ENCODE results near the gene RAB4B.
"Not testable (repeated sequence)": the region's sequence is repeated elsewhere in the genome, so short reads cannot be mapped to it uniquely, and the experiment has no call there.

Gene RAB4B

DNA sequence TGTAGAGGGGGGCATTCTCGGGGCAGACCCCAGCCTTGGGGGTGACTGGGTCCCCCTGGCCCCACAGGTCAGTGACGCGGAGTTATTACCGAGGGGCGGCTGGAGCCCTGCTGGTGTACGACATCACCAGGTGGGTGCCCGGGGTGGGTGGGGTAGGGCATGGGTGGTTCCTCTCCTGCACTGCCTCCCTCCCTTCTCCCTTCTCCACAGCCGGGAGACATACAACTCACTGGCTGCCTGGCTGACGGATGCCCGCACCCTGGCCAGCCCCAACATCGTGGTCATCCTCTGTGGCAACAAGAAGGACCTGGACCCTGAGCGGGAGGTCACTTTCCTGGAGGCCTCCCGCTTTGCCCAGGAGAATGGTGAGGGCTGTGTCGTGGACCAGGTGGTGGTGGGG is 5.7 kb downstream of the RAB4B start:
- DNase-seq (ENCODE audit: extremely low spot score), result no peak

DNA sequence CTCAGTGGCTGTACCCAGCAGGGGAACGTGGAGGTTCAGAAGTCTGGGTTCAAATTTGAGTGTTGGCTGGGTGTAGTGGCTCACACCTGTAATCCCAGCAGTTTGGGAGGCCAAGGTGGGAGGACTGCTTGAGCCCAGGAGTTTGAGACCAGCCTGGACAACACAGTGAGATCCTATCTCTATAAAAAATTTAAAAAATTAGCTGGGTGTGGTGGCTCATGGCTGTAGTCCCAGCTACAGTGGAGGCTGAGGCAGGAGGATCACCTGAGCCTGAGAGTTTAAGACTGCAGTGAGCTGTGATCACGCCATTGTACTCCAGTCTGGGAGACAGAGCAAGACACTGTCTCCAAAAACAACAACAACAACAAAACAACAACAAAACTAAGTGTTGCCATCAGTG is 6.1 kb downstream of the RAB4B start:
- CTCF ChIA-PET; DNase-seq (ENCODE audit: extremely low spot score); POLR2A ChIA-PET: not testable (repeated sequence)

More for the DNA sequence above, 5.7 kb downstream of the RAB4B start:
- TF ChIP-seq, protein P1, sequence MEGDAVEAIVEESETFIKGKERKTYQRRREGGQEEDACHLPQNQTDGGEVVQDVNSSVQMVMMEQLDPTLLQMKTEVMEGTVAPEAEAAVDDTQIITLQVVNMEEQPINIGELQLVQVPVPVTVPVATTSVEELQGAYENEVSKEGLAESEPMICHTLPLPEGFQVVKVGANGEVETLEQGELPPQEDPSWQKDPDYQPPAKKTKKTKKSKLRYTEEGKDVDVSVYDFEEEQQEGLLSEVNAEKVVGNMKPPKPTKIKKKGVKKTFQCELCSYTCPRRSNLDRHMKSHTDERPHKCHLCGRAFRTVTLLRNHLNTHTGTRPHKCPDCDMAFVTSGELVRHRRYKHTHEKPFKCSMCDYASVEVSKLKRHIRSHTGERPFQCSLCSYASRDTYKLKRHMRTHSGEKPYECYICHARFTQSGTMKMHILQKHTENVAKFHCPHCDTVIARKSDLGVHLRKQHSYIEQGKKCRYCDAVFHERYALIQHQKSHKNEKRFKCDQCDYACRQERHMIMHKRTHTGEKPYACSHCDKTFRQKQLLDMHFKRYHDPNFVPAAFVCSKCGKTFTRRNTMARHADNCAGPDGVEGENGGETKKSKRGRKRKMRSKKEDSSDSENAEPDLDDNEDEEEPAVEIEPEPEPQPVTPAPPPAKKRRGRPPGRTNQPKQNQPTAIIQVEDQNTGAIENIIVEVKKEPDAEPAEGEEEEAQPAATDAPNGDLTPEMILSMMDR (IDR thresholded peaks at IDR 0.05; ENCODE audit: control extremely low read depth, extremely low read depth, low read depth, missing control alignments), result no peak
- POLR2A ChIA-PET, result no interaction called here
- CTCF ChIA-PET, result no interaction called here

DNA sequence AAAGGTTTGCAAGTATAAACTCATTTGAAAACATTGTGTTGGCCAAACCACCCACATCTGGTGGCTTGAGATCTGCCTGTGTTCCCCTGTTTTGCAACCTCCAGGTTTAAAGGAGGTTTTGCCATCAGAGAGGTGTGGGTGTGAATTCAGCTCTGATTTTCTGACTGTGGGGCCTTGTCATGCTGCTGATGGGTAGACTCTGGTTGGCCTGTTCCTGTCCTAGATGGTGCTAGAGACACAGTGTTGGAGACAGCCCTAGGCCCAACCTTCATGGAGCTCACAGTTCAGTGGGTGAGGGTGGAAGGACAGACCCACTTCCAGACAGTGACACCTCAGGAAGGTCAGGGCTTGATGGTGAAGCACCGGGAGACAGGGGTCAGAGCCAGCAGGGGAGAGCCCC is 7.5 kb downstream of the RAB4B start:
- TF ChIP-seq, protein P1 (IDR thresholded peaks at IDR 0.05; ENCODE audit: control extremely low read depth, extremely low read depth, low read depth, missing control alignments), result no peak
- ChIA-PET CTCF (interaction anchor here (1.5 to 3.1 kb wide), 2 partner anchors 12 to 21 kb away, joined by 5 to 12 read pairs; partner anchors contain the start of gene EGLN2), POLR2A (no interaction called here)
- no peak for DNase-seq (ENCODE audit: extremely low spot score)

DNA sequence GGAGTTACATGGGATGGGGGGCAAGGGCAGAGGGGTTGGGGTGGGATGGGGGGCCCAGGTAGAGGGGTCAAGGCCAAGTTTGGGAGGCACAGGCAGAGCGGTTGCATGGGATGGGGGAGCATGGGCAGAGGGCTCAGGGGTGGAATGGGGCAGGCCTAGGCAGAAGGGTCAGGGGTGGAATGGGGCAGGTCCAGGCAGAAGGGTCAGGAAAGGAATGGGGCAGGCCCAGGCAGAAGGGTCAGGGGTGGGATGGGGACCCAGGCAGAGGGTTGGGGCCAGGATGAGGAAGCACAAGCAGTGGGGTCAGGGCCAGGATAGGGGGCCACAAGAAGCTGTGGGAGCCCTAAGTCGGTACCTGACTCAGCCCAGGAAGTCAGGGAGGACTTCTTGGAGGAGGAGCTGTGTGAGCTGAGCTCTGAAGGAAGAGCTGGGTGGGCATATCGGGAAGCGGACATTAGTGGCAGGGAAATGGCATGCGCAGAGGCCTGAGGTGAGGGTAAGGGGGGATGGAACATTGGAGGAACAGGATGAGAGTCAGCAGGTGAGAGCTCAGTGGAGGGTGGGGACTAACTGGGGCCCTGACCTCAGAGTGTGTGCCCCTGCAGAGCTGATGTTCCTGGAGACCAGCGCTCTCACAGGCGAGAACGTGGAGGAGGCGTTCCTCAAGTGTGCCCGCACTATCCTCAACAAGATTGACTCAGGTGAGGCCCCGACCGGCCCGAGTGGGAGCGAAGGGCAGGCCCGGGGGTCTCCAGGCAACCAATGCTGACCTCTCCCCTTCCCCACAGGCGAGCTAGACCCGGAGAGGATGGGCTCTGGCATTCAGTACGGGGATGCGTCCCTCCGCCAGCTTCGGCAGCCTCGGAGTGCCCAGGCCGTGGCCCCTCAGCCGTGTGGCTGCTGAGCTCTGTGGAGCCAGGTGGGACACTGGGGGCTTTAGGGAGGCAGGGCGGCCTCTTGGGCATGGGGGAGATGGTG is 8.3 kb downstream of the RAB4B start:
- DNase-seq (ENCODE audit: extremely low spot score), result no peak
- TF ChIP-seq, protein P1 (IDR thresholded peaks at IDR 0.05; ENCODE audit: control extremely low read depth, extremely low read depth, low read depth, missing control alignments), result no peak
- CTCF ChIA-PET, result interaction anchor here (1.1 to 3.1 kb wide), 4 partner anchors 9 to 33 kb away, joined by 3 to 12 read pairs (median 5); partner anchors contain the start of gene EGLN2
- POLR2A ChIA-PET, result interaction anchor here (0.9 kb wide), 1 partner anchor 8 kb away, joined by 3 read pairs; no protein-coding TSS in a partner anchor

DNA sequence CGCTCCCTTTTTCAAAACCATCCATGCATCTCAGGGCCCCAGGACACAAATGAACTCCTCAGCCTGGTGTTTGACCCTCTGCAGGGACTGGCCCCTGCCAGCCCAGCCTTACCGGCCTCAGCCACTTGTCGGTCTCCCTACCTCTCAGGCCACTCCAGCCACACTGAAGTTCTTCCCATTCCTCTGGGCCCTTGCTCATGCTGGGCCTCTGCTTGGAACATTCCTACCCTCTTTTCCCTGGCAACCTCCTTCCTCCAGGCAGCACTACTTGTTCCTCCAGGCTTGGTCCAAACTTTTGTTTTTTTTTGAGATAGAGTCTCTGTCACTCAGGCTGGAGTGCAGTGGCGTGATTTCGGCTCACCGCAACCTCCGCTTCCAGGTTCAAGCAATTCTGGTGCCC is 13.3 kb downstream of the RAB4B start:
- ChIA-PET CTCF (interaction anchor here (1.5 kb wide), 1 partner anchor 13 kb away, joined by 4 read pairs; the partner anchor contains the start of gene RAB4B), POLR2A (no interaction called here)
- TF ChIP-seq, protein P1 (IDR thresholded peaks at IDR 0.05; ENCODE audit: control extremely low read depth, extremely low read depth, low read depth, missing control alignments), result no peak
- no peak for DNase-seq (ENCODE audit: extremely low spot score)

DNA sequence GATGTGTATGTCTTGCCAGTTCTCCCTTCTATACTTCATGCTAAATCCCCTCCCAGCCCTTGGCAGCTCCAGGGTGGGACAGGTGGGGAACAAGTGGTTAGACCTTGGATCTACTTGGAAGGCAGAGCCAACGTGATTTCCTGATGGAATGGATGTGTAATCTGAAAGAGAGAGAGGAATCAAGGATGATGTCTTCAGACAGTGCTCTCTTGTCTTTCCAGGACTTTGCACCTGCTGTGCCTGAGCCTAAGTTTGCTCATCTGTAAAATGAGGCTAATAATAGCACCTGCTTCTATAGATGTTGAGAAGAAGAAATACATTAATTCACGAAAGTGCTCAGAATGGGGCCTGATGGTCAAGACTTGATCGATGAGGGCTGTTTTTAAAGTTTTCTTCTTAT is 13.9 kb downstream of the RAB4B start:
- ChIA-PET POLR2A (interaction anchor here (0.6 kb wide), 1 partner anchor 11 kb away, joined by 8 read pairs; no protein-coding TSS in a partner anchor), CTCF (no interaction called here)
- TF ChIP-seq, protein P1 (IDR thresholded peaks at IDR 0.05; ENCODE audit: control extremely low read depth, extremely low read depth, low read depth, missing control alignments), result no peak
- DNase-seq (ENCODE audit: extremely low spot score), result no peak

All from GM10248 (cell line).